Measurements from ENCODE around the gene CZIB.

The CZIB gene

DNA sequence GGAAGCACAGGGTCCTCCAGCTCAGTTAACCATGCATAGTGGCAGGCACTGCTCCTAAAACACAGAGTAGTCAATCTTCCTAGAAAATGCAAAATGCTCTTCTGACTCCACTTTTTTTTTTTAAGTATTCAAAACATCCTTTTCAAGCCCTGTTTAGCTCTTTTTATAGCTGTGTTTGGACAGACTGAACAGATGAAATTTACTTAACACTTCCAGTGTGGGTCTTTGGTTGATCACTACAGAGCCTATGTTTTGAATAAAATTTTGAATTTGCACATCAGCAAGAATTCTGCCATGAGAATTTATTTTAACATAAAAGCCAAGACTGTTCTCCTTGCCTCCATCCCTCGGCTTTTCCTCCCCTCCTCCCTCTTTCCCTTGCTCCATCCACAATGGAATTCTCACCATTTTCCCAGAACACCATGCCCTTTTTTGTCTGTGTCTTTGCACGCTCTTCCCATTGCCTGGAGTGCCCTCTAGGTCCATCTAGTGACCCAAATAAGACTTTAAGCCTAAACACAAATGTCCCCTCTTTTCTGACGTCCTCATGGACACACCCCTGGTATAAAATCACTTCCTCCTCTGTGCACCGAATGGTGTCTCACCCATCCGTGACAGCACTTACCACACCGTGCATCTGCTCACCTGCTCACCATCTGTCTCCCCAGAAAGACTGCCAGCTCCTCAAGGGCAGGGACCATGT, 47.9 kb downstream of the CZIB start:
- peaks cover 11% of the 10 kb centered on the region for H3K4me1 Mint-ChIP-seq (ENCODE audit: low read depth)
- no peak overlapping the region for H3K27ac Mint-ChIP-seq
- H3K9me3 Mint-ChIP-seq: no peaks in the 10 kb centered on the region
- no peaks in the 10 kb centered on the region for H3K36me3 Mint-ChIP-seq (ENCODE audit: low read depth)
- intact Hi-C loops (cut with micrococcal nuclease): no loop called here
- H3K4me3 Mint-ChIP-seq: no peak overlapping the region
- peaks cover 19% of the 10 kb centered on the region for H3K27me3 Mint-ChIP-seq

DNA sequence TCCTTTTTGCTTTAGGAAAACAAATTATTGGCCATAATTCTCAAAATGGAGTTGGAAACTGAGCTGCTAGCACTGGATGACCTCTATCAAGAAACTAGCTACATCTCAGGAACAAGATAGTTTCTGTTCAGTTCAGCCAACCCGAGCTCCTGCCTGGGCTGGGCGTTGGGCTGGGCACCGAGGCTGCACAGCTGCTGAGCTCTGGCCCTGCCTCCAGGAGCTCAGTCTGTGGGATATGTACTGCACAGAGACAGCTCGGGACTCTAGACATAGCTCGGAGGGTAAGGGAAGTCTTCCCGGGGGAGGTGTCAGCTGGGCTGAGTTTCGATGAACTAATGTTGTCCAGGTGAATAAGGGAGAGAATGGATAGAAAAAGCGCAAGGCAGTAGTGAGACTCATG, 53.5 kb downstream of the CZIB start:
- peaks cover 11% of the 10 kb centered on the region for H3K27me3 Mint-ChIP-seq
- no peak overlapping the region for H3K4me3 Mint-ChIP-seq
- no peak overlapping the region for H3K27ac Mint-ChIP-seq
- H3K4me1 Mint-ChIP-seq (ENCODE audit: low read depth): no peaks in the 10 kb centered on the region
- H3K36me3 Mint-ChIP-seq (ENCODE audit: low read depth): no peaks in the 10 kb centered on the region
- intact Hi-C loops (cut with micrococcal nuclease): no loop called here
- H3K9me3 Mint-ChIP-seq: no peaks in the 10 kb centered on the region

DNA sequence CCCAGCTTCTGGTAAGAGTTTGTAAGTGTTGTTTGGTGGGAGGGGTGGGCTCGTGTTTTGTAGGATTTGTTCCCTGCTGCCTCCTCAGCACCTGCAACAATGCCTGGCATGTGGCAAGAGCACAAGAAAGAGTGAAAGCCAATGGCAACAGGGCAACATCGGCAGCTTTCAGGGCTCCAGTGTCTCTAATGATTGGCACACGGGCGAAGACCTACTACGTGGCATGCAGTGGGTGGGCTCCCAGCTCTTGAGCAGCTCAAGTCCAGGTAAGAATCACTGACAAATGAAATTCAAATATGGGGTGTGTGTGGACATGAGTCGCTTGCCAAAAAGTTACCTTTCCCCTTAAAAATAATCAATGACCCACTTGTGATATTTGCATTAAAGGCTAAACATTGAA, 54.1 kb downstream of the CZIB start:
- Mint-ChIP-seq H3K4me1 (ENCODE audit: low read depth) (no peaks in the 10 kb centered on the region), H3K27me3 (peaks cover 12% of the 10 kb centered on the region), H3K4me3 (no peak overlapping the region), H3K9me3 (no peaks in the 10 kb centered on the region), H3K27ac (no peak overlapping the region), H3K36me3 (ENCODE audit: low read depth) (no peaks in the 10 kb centered on the region)
- intact Hi-C loops (cut with micrococcal nuclease): no loop called here

- Mint-ChIP-seq H3K4me3 (no peak overlapping the region), H3K9me3 (no peaks in the 10 kb centered on the region), H3K27ac (no peak overlapping the region), H3K27me3 (peaks cover 12% of the 10 kb centered on the region), H3K36me3 (ENCODE audit: low read depth) (no peaks in the 10 kb centered on the region), H3K4me1 (ENCODE audit: low read depth) (no peaks in the 10 kb centered on the region)
- intact Hi-C loops (cut with micrococcal nuclease): no loop called here
Observed at GRCh38 chr1:53165408-53165961, 54.9 kb downstream of the CZIB start.
